Osteocyte (in vitro differentiated cells): Measurements from ENCODE around the gene KDM3B. TPM values are rescaled to one million over a fixed set of nuclear protein-coding genes. Genes with fewer than 3 reads are reported as not detected.

Source experiments
- DNase-seq: peaks from one replicate; pipeline ENCODE4 v3.0.0; 2021; ENCODE audit warnings: mixed read lengths; ENCODE audit not compliant: unreplicated experiment; ENCODE audit errors: extremely low spot score
- H3K27ac Mint-ChIP-seq: one replicate; pipeline ENCODE4 v1.8.0; 2021; ENCODE audit warnings: mild to moderate bottlenecking, mixed read lengths; ENCODE audit not compliant: unreplicated experiment
- H3K27me3 Mint-ChIP-seq: one replicate; pipeline ENCODE4 v1.8.0; 2021; ENCODE audit warnings: mixed read lengths; ENCODE audit not compliant: unreplicated experiment
- H3K36me3 Mint-ChIP-seq: one replicate; pipeline ENCODE4 v1.8.0; 2021; ENCODE audit warnings: mixed read lengths; ENCODE audit not compliant: unreplicated experiment
- H3K4me1 Mint-ChIP-seq: one replicate; pipeline ENCODE4 v1.8.0; 2021; ENCODE audit warnings: mixed read lengths; ENCODE audit not compliant: unreplicated experiment
- H3K4me3 Mint-ChIP-seq: one replicate; pipeline ENCODE4 v1.8.0; 2021; ENCODE audit warnings: mild to moderate bottlenecking, moderate library complexity, mixed read lengths; ENCODE audit not compliant: unreplicated experiment
- H3K9me3 Mint-ChIP-seq: one replicate; pipeline ENCODE4 v1.8.0; 2021; ENCODE audit warnings: mixed read lengths; ENCODE audit not compliant: unreplicated experiment
- CTCF ChIP-seq: fragments of 200-600 bp; sonication (generic); IDR thresholded peaks from 2 replicates; pipeline ENCODE4 v1.5.0; 2021; ENCODE audit warnings: antibody characterized with exemption, mild to moderate bottlenecking, moderate library complexity
- total RNA-seq: library from RNA; stranded (reverse); gene quantifications from 2 replicates; pipeline ENCODE4 v1.2.1, GENCODE V29; 2021

KDM3B gene
- total RNA-seq, 1 donor from 2014 or later: 65.2 TPM

DNA sequence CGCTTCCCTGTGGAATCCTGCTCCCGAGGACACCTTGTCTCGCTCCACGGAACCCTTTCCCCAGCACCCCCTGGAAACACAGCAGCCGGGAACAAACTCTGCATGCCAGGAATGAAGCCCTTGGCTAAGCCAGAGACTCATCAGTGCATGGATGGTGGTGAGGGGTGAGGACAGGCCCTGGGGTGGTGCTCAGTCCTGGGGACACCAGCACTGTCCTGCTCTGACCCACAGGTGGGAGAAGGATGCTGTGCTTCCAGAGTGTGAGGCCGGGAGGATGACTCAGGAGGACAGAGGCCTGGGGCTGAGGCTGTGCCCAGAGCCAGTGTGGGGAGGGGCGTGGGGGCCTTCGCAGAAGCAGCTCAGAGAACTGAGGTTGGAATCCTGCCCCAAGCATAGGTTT lies 101.6 kb downstream of the KDM3B start:
- TF ChIP-seq CTCF: no peak
- no peaks in the 10 kb centered on the region for H3K36me3 Mint-ChIP-seq

DNA sequence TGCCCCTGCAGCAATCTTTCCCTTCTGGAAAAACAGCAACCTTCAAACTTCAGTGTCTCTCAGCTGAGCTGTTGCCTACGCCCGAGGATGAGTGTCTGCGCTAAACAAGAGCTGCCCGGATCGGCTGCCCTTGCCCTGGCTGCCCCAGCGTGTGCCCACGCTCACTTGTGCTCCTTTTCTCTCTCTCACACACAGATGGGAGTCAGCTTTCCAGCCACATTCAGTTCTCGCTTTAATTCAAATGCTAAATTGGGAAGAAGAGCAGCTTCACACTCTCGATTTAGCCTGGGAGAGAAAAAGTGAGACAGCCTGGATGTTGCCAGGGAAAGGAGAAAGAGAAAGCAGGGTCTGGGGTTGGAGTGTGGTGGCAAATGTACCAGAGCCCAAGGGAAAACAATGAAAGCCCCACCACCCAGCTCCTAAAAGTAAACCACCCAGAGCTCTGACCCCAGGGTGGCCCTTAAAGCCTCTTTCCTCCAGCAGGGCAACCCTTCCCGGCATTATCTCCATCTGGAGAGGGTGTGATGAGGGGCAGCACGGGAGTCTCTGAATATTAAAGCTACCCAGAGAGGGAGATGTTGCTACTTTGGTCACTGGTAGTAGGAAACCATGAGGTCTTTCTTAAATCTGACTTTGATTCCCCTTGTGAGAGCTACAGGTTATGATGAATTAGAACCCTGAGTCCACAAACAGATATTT lies 102.9 kb downstream of the KDM3B start:
- no peak for TF ChIP-seq CTCF
- no peaks in the 10 kb centered on the region for H3K9me3 Mint-ChIP-seq
- H3K4me1 Mint-ChIP-seq: no peaks in the 10 kb centered on the region
- no peaks in the 10 kb centered on the region for H3K36me3 Mint-ChIP-seq
- H3K27me3 Mint-ChIP-seq: peaks cover 3% of the 10 kb centered on the region
- H3K27ac Mint-ChIP-seq: no peak overlapping the region
- H3K4me3 Mint-ChIP-seq: no peak overlapping the region
- DNase-seq: no peak

More for the DNA sequence above, 101.6 kb downstream of the KDM3B start:
- peak; percentile 82 for DNase-seq
- Mint-ChIP-seq H3K9me3 (no peaks in the 10 kb centered on the region), H3K4me1 (peaks cover 10% of the 10 kb centered on the region), H3K4me3 (no peak overlapping the region), H3K27me3 (peaks cover 3% of the 10 kb centered on the region), H3K27ac (no peak overlapping the region)

DNA sequence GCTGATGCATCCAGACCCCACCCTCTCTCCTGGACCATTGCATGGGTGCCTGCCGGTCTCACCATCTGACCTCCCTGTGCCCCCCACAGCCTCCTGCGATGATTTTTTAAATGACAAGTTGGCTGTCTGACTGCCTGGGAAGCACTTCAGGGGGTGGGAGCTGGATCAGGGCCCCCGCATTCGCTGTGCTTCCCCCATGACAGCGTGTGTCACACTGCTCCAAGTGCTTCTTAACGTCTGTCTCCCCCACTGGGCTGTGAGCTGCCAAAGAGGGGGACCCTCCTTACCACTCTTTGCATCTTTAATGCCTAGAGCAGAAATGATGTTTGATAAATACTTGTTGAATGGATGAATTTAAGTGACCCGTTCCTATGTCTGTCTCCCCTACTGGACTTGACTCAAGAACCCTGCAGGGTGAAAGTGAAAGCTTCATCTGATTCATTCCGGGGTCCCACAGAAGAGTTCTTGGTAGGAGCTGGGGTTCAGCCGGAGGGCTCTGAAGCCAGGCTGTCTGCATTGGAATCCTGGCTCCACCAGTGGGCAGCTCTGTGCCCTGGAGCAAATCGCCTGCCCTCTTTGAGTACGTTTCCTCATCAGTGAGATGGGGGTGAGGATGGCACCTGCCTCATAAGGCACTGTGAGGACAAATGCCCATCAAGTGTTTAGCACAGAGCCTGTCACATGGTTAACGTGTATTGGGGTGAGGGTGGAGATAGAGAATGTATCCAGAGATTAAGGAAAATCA lies 105.2 kb downstream of the KDM3B start:
- no peak for DNase-seq
- no peak for TF ChIP-seq CTCF
- Mint-ChIP-seq H3K9me3 (no peaks in the 10 kb centered on the region), H3K27ac (no peak overlapping the region), H3K4me1 (peaks cover 4% of the 10 kb centered on the region), H3K36me3 (no peaks in the 10 kb centered on the region), H3K4me3 (no peak overlapping the region), H3K27me3 (no peaks in the 10 kb centered on the region)

- no peaks in the 10 kb centered on the region for H3K27me3 Mint-ChIP-seq
Measured at GRCh38 chr5:138458384-138458783, 105.9 kb downstream of the KDM3B start.

More at GRCh38 chr5:138458384-138458783, 105.9 kb downstream of the KDM3B start:
- no peak overlapping the region for H3K27ac Mint-ChIP-seq
- no peaks in the 10 kb centered on the region for H3K9me3 Mint-ChIP-seq
- TF ChIP-seq CTCF: no peak
- peaks cover 5% of the 10 kb centered on the region for H3K4me1 Mint-ChIP-seq
- H3K36me3 Mint-ChIP-seq: no peaks in the 10 kb centered on the region
- DNase-seq: no peak
- H3K4me3 Mint-ChIP-seq: no peak overlapping the region
